Measurements from ENCODE around the gene SYNDIG1.

The SYNDIG1 gene

GRCh38 chr20:24679448-24680047 is 210.1 kb downstream of the SYNDIG1 start:
- DNase-seq, result no peak

- no peak for DNase-seq
Measured at GRCh38 chr20:24681634-24682495, 212.4 kb downstream of the SYNDIG1 start.

- DNase-seq, result no peak
Measured at GRCh38 chr20:24682496-24682985, 213.1 kb downstream of the SYNDIG1 start.

GRCh38 chr20:24683676-24684075 is 214.2 kb downstream of the SYNDIG1 start:
- no peak for DNase-seq

- no peak for DNase-seq
Measured at GRCh38 chr20:24684421-24684871, 215.0 kb downstream of the SYNDIG1 start.

- DNase-seq, result no peak
Measured at GRCh38 chr20:24684956-24685691, 215.7 kb downstream of the SYNDIG1 start.

GRCh38 chr20:24685736-24686135 is 216.3 kb downstream of the SYNDIG1 start:
- no peak for DNase-seq

GRCh38 chr20:24686156-24686555 is 216.7 kb downstream of the SYNDIG1 start:
- no peak for DNase-seq

GRCh38 chr20:24690408-24690807 is 221.0 kb downstream of the SYNDIG1 start:
- no peak for DNase-seq

GRCh38 chr20:24691901-24692351 is 222.5 kb downstream of the SYNDIG1 start:
- no peak for DNase-seq

- DNase-seq, result no peak
Measured at GRCh38 chr20:24692446-24693200, 223.2 kb downstream of the SYNDIG1 start.

- no peak for DNase-seq
Measured at GRCh38 chr20:24693466-24694156, 224.2 kb downstream of the SYNDIG1 start.

- DNase-seq, result no peak
Measured at GRCh38 chr20:24694157-24694726, 224.8 kb downstream of the SYNDIG1 start.

- DNase-seq, result no peak
Measured at GRCh38 chr20:24694727-24695528, 225.5 kb downstream of the SYNDIG1 start.

- DNase-seq, result no peak
Measured at GRCh38 chr20:24695529-24696225, 226.2 kb downstream of the SYNDIG1 start.

GRCh38 chr20:24696396-24696795 is 227.0 kb downstream of the SYNDIG1 start:
- DNase-seq, result no peak

GRCh38 chr20:24697411-24697810 is 228.0 kb downstream of the SYNDIG1 start:
- DNase-seq, result no peak

- DNase-seq, result no peak
Measured at GRCh38 chr20:24698189-24698588, 228.8 kb downstream of the SYNDIG1 start.

- DNase-seq, result no peak
Measured at GRCh38 chr20:24698706-24699206, 229.3 kb downstream of the SYNDIG1 start.
